GM23338 (cell line): Measurements from ENCODE around the gene C1RL.

ENCODE experiments used
- CTCF ChIP-seq, 2 experiments: fragments of 200-600 bp in 1 of 2; sonication (generic) in 1 of 2; conservative IDR thresholded peaks; 2 replicates each; pipeline versions ENCODE4 v1.5.1 to v1.6.1; 2016 to 2017; ENCODE audit warnings: antibody characterized with exemption in 2 of 2, low read depth in 2 of 2, mild to moderate bottlenecking in 2 of 2, moderate library complexity in 1 of 2
- ETS1 ChIP-seq: IDR thresholded peaks from 2 replicates; pipeline ENCODE4 v1.6.1; 2016; ENCODE audit warnings: antibody characterized with exemption
- EZH2 ChIP-seq: fragments of 200-600 bp; sonication (generic); IDR thresholded peaks from one replicate; pipeline ENCODE4 v1.8.0; 2017; ENCODE audit warnings: antibody characterized with exemption, mild to moderate bottlenecking, low read depth; ENCODE audit not compliant: unreplicated experiment
- EZH2phosphoT487 ChIP-seq: fragments of 200-600 bp; sonication (generic); IDR thresholded peaks from one replicate; pipeline ENCODE4 v1.8.1; 2018; ENCODE audit warnings: antibody characterized with exemption; ENCODE audit not compliant: unreplicated experiment
- JUNB ChIP-seq: IDR thresholded peaks from one replicate; pipeline ENCODE4 v1.6.1; 2016; ENCODE audit warnings: antibody characterized with exemption; ENCODE audit not compliant: unreplicated experiment
- POLR2AphosphoS5 ChIP-seq: IDR thresholded peaks from 2 replicates; pipeline ENCODE4 v1.6.1; 2016; ENCODE audit warnings: antibody characterized with exemption, low read depth
- REST ChIP-seq: IDR thresholded peaks from one replicate; pipeline ENCODE4 v1.6.1; 2018; ENCODE audit warnings: antibody characterized with exemption; ENCODE audit not compliant: unreplicated experiment

GRCh38 chr12:7058850-7059395, 50.1 kb downstream of the C1RL start:
- no peak for TF ChIP-seq CTCF (conservative IDR thresholded peaks at IDR 0.05; ENCODE audit: low read depth in 2 of 2)
- no peak for TF ChIP-seq REST
- TF ChIP-seq POLR2AphosphoS5 = no peak
- TF ChIP-seq JUNB = no peak
- no peak for TF ChIP-seq EZH2phosphoT487
- no peak for TF ChIP-seq EZH2
- TF ChIP-seq ETS1 = no peak
